MM.1S (cell line): ENCODE measurements around the gene KCNA3.

ENCODE experiments used
- DNase-seq: peaks from one replicate; pipeline ENCODE4 v3.0.0-alpha.2; 2015
- H2AFZ ChIP-seq: fragments of 300-600 bp; sonication (generic); 2 replicates; pipeline ENCODE4 v1.6.0; 2016; ENCODE audit warnings: antibody characterized with exemption, low read length
- H3F3A ChIP-seq: fragments of 300-600 bp; sonication (generic); 2 replicates; pipeline ENCODE4 v1.6.1; 2016; ENCODE audit warnings: mild to moderate bottlenecking, antibody characterized with exemption, low read length, moderate library complexity, mixed read lengths; ENCODE audit not compliant: insufficient read depth
- H3K27ac ChIP-seq: fragments of 300-600 bp; sonication (generic); 2 replicates; pipeline ENCODE4 v1.5.1; 2016; ENCODE audit warnings: mild to moderate bottlenecking, low read length
- H3K27me3 ChIP-seq: fragments of 300-600 bp; sonication (generic); replicated peaks from 2 replicates; pipeline ENCODE4 v1.6.0; 2016; ENCODE audit warnings: low read length; ENCODE audit not compliant: insufficient read depth
- H3K36me3 ChIP-seq: fragments of 300-600 bp; sonication (generic); replicated peaks from 2 replicates; pipeline ENCODE4 v1.6.1; 2016; ENCODE audit warnings: mild to moderate bottlenecking, low read length, mixed read lengths; ENCODE audit not compliant: insufficient read depth
- H3K4me1 ChIP-seq: fragments of 300-600 bp; sonication (generic); 2 replicates; pipeline ENCODE4 v1.6.1; 2016; ENCODE audit warnings: low read length, mixed read lengths
- H3K4me2 ChIP-seq: fragments of 300-600 bp; sonication (generic); 2 replicates; pipeline ENCODE4 v1.6.0; 2016; ENCODE audit warnings: low read depth, low read length
- H3K4me3 ChIP-seq: fragments of 300-600 bp; sonication (generic); 2 replicates; pipeline ENCODE4 v1.5.1; 2016; ENCODE audit warnings: low read length, mixed read lengths
- H3K79me2 ChIP-seq: fragments of 300-600 bp; sonication (generic); 2 replicates; pipeline ENCODE4 v1.6.1; 2016; ENCODE audit warnings: mixed run types, low read length, mixed read lengths
- H3K9ac ChIP-seq: fragments of 300-600 bp; sonication (generic); 2 replicates; pipeline ENCODE4 v1.6.1; 2016; ENCODE audit warnings: low read length, mixed read lengths
- H3K9me2 ChIP-seq: fragments of 300-600 bp; sonication (generic); replicated peaks from 2 replicates; pipeline ENCODE4 v1.6.1; 2016; ENCODE audit warnings: mild to moderate bottlenecking, low read length, mixed read lengths; ENCODE audit not compliant: insufficient read depth
- H3K9me3 ChIP-seq: fragments of 300-600 bp; sonication (generic); replicated peaks from 2 replicates; pipeline ENCODE4 v1.6.1; 2016; ENCODE audit warnings: mild to moderate bottlenecking, low read length, mixed read lengths; ENCODE audit not compliant: insufficient read depth
- H4K20me1 ChIP-seq: fragments of 300-600 bp; sonication (generic); 2 replicates; pipeline ENCODE4 v1.6.1; 2016; ENCODE audit warnings: mild to moderate bottlenecking, low read length, moderate library complexity, mixed read lengths; ENCODE audit not compliant: insufficient read depth
- EZH2 ChIP-seq: fragments of 300-600 bp; sonication (generic); optimal IDR thresholded peaks from 2 replicates; pipeline ENCODE3; 2017; ENCODE audit warnings: low read depth, mild to moderate bottlenecking, antibody characterized with exemption, low read length, mixed read lengths
- EZH2phosphoT487 ChIP-seq: fragments of 300-600 bp; sonication (generic); IDR thresholded peaks from 2 replicates; pipeline ENCODE4 v1.6.1; 2018; ENCODE audit warnings: antibody characterized with exemption, low read length
- TF ChIP-seq, protein P1 (sequence below): fragments of 300-600 bp; sonication (generic); IDR thresholded peaks from 2 replicates; pipeline ENCODE4 v1.5.1; 2016; ENCODE audit warnings: antibody characterized with exemption, low read length, mixed read lengths

KCNA3 gene

GRCh38 chr1:110674337-110675059, at the start of gene KCNA3:
TSS of gene KCNA3 (minus strand) at chr1:110674940. CDS start at chr1:110674809, 131 bp downstream.
- H3K9me3 ChIP-seq, result no peaks in the 10 kb centered on the region
- no peaks in the 10 kb centered on the region for H3K4me1 ChIP-seq
- peak within 1 kb of the TSS; percentile 95 for H3K4me3 ChIP-seq
- H3K9ac ChIP-seq, result peak within 1 kb of the TSS; percentile 92
- H4K20me1 ChIP-seq, result no peaks in the 10 kb centered on the region
- H3K36me3 ChIP-seq, result no peaks in the 10 kb centered on the region
- peak; percentile 66 for DNase-seq
- H3F3A ChIP-seq, result peaks cover 29% of the 10 kb centered on the region
- no peaks in the 10 kb centered on the region for H3K9me2 ChIP-seq
- peak within 1 kb of the TSS; percentile 94; the same call in 1 of the 2 replicates for H3K27ac ChIP-seq
- H3K4me2 ChIP-seq, result peak within 1 kb of the TSS; percentile 87
- no peak for TF ChIP-seq EZH2
- TF ChIP-seq, protein P1, sequence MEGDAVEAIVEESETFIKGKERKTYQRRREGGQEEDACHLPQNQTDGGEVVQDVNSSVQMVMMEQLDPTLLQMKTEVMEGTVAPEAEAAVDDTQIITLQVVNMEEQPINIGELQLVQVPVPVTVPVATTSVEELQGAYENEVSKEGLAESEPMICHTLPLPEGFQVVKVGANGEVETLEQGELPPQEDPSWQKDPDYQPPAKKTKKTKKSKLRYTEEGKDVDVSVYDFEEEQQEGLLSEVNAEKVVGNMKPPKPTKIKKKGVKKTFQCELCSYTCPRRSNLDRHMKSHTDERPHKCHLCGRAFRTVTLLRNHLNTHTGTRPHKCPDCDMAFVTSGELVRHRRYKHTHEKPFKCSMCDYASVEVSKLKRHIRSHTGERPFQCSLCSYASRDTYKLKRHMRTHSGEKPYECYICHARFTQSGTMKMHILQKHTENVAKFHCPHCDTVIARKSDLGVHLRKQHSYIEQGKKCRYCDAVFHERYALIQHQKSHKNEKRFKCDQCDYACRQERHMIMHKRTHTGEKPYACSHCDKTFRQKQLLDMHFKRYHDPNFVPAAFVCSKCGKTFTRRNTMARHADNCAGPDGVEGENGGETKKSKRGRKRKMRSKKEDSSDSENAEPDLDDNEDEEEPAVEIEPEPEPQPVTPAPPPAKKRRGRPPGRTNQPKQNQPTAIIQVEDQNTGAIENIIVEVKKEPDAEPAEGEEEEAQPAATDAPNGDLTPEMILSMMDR, result peak; percentile 11; the same call in 1 of the 2 replicates
- no peak within 1 kb of the TSS for H2AFZ ChIP-seq
- H3K79me2 ChIP-seq, result peaks cover 49% of the 10 kb centered on the region
- no peaks in the 10 kb centered on the region for H3K27me3 ChIP-seq

DNA sequence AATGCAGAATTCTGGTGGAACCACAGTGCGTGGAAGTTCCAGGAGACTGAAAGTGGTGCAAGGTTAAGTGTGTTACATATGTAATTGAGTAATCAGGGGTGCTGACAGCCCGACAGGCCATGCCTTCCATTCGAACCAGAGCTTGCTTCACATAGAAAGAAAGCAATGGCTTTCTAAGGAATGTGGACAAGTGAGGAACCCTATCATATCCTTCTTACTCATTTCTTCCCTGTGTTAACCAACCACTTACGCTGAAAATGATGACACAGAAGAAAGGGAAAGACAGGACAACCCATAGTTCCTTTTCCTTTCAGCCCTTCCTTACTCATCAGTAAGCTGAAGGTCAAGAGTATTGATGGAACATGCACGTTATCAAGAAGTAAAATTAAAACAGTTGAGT, 48.1 kb upstream of the KCNA3 start:
- Histone ChIP-seq H3K79me2 (no peaks in the 10 kb centered on the region), H3K9me2 (no peaks in the 10 kb centered on the region), H4K20me1 (no peaks in the 10 kb centered on the region), H3K4me2 (no peak overlapping the region), H3F3A (peaks cover 5% of the 10 kb centered on the region), H3K4me3 (no peak overlapping the region), H3K27me3 (no peaks in the 10 kb centered on the region), H3K4me1 (peaks cover 16% of the 10 kb centered on the region), H3K9me3 (no peaks in the 10 kb centered on the region), H2AFZ (no peak overlapping the region), H3K36me3 (no peaks in the 10 kb centered on the region), H3K9ac (no peak overlapping the region), H3K27ac (no peak overlapping the region)
- DNase-seq, result no peak
- TF ChIP-seq, protein P1, result no peak
- TF ChIP-seq EZH2, result no peak
- no peak for TF ChIP-seq EZH2phosphoT487

GRCh38 chr1:110719908-110720307, 45.2 kb upstream of the KCNA3 start:
- Histone ChIP-seq H2AFZ (no peak overlapping the region), H3K36me3 (no peaks in the 10 kb centered on the region), H3K27ac (no peak overlapping the region), H4K20me1 (no peaks in the 10 kb centered on the region), H3K9ac (no peak overlapping the region), H3K9me2 (no peaks in the 10 kb centered on the region), H3K4me1 (no peaks in the 10 kb centered on the region), H3K4me3 (no peak overlapping the region), H3K4me2 (no peak overlapping the region), H3K9me3 (no peaks in the 10 kb centered on the region), H3K27me3 (no peaks in the 10 kb centered on the region), H3K79me2 (no peaks in the 10 kb centered on the region), H3F3A (no peaks in the 10 kb centered on the region)
- TF ChIP-seq, protein P1, result no peak
- no peak for TF ChIP-seq EZH2
- TF ChIP-seq EZH2phosphoT487, result no peak
- no peak for DNase-seq
